ENCODE data around the gene SPRYD3.

- TF ChIP-seq, protein P1, sequence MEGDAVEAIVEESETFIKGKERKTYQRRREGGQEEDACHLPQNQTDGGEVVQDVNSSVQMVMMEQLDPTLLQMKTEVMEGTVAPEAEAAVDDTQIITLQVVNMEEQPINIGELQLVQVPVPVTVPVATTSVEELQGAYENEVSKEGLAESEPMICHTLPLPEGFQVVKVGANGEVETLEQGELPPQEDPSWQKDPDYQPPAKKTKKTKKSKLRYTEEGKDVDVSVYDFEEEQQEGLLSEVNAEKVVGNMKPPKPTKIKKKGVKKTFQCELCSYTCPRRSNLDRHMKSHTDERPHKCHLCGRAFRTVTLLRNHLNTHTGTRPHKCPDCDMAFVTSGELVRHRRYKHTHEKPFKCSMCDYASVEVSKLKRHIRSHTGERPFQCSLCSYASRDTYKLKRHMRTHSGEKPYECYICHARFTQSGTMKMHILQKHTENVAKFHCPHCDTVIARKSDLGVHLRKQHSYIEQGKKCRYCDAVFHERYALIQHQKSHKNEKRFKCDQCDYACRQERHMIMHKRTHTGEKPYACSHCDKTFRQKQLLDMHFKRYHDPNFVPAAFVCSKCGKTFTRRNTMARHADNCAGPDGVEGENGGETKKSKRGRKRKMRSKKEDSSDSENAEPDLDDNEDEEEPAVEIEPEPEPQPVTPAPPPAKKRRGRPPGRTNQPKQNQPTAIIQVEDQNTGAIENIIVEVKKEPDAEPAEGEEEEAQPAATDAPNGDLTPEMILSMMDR (IDR thresholded peaks at IDR 0.05; ENCODE audit: insufficient read depth, low read length, poor library complexity, severe bottlenecking): no peak
- TF ChIP-seq EZH2phosphoT487 (conservative IDR thresholded peaks at IDR 0.05; ENCODE audit: low read length): no peak
Observed at GRCh38 chr12:53057816-53058500, 21.2 kb downstream of the SPRYD3 start.
